GM21526 (cell line): Measurements from ENCODE around the gene NBEAL1.
"Not testable (repeated sequence)": the region's sequence is repeated elsewhere in the genome, so short reads cannot be mapped to it uniquely, and the experiment has no call there.

ENCODE experiments used
- ATAC-seq: cut with Tn5 transposase; IDR thresholded peaks from one replicate; pipeline ENCODE4 v1.9.1; 2021; ENCODE audit warnings: moderate library complexity; ENCODE audit not compliant: unreplicated experiment, low FRiP score

NBEAL1 gene

DNA sequence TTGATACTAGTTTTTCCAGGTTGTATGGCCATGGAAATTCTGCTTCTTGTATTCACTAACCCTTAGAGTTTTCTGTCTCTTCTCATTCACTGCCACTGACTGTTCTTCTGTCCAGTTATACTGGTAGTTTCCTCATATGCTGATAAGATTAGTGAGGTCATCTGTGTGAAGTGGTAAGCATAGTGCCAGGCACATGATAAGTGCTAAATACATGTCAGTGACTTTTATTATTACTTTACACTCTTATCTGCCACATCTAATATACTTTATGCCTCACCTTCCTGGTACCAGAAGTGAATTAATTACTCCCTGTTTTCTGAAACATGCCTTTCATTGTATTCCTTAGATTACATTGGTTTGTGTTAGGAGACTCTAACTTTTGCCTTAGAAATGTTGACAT lies 91.3 kb downstream of the NBEAL1 start:
- no peak for ATAC-seq

- ATAC-seq = not testable (repeated sequence)
These were observed 95.8 kb downstream of the NBEAL1 start for GRCh38 chr2:203110496-203110895.

DNA sequence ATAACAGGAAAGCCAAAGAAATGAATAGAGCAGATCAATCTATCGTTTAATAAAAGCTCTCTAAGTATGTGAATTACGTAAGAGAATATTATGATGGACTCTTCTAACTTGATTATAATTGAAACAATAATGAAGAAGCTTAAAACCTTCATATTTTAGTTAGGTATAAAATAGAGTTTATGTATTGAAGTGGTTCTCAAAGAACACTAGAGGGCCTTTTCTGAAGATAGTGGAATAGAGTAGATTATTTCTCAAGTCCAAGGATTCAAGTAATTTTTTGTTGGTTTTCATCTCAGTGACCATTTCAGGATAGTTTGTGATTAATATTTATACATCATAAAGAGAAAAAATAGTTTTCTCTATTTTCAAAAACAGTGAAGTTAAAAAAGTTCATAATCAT lies 97.7 kb downstream of the NBEAL1 start:
- ATAC-seq = no peak

- not testable (repeated sequence) for ATAC-seq
These were observed 100.6 kb downstream of the NBEAL1 start for GRCh38 chr2:203115201-203115700.

DNA sequence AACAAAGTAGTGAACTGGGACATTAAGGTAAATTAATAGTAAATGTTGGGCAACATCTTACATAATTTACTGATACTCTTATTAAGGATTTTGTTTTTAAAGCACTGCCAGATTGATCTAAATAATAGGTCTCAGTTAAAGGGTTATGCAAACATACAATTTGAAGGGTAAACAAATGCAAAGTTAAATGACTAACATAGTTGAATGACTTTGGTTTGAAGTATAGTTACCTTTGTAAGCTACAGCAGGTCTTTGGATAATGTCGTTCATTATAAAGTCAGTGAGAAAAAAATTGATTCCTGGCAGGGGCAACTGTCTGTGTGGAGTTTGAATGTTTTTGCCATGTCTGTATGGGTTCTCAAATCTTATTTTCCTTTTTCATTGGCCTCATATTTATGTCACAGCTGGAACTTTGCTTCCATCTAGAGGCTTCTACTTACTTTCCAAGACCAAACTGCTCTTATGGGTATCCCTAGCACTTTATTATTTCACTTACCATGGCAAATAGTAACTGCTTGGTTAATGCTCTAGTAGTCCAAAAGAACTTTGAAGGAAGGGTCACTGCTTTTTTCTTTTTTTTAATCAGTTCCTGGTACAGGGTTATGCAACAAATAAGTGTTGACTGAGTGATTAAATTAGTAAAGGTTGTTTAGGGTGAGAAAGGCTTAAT lies 107.8 kb downstream of the NBEAL1 start:
- ATAC-seq = no peak

- ATAC-seq = no peak
These were observed 112.3 kb downstream of the NBEAL1 start for GRCh38 chr2:203126996-203127395.

DNA sequence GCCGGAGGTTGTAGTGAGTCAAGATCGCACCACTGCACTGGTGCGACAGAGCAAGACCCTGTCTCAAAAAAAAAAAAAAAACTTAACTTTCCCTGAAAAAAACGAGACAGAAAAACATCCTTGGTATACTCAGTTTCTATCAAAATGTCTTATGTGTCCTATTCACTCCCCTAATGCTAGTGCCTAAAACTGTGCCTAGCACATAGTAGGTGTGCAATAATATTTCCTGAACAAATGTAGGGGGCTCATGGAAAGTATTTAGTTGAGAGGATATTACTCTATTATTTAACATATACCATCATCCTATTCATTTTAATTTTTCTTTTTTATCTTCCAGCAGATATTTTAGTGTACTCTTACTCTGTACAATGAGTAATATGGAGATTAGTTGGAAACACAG lies 120.4 kb downstream of the NBEAL1 start:
- ATAC-seq = no peak

DNA sequence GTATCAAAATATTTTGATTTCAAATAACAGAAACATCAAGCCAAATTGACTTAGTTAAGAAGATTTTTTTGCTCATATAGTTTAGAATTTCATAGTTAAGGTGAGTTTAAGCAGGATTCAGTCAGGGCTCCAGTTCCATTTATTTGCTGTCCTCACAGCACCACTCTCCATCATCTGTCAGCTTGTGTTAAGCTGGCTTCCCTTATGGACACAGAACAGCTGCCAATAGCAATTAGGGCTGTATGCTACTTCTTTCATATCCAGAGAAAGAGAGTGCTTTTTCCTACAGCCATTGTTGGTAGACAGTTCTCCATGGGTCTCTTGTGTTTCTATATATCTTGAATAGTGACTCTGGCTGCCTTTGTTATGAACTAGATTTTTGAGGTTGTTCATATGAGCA lies 128.7 kb downstream of the NBEAL1 start:
- ATAC-seq = no peak

DNA sequence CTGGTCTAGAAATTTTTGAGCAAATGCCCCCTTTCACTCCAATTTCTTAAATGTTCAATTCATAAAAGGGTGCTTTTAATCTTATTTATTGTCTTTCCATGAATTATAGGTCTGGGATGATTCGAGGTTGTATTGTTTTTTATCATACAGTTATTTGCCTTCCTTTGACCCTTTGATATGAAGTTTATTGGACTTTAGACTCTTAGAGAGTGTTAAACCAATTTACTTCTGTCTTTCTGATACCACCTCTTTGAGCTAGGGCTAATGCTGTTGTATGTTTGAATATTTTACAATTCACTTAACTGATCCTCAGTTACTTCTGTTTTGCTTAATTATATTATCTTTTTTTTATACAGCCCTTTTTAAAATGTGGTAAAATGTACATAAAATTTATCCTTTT lies 134.5 kb downstream of the NBEAL1 start:
- no peak for ATAC-seq

DNA sequence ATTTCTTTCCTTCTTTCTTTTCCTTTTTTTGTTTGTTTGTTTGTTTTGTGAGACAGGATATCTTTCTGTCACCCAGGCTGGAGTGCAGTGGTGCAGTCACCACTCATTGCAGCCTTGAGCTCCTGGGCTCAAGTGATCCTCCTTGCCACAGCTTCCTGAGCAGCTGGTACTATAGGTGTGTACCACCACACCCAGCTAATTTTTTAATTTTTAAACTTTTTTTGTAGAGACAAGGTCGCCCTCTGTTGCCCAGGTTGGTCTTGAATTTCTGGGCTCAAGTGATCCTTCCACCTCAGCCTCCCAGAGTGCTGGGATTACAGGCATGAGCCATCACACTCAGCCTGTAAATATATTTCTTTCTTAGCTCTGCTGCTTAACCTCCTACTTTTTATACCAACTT lies 140.7 kb downstream of the NBEAL1 start:
- ATAC-seq = no peak

DNA sequence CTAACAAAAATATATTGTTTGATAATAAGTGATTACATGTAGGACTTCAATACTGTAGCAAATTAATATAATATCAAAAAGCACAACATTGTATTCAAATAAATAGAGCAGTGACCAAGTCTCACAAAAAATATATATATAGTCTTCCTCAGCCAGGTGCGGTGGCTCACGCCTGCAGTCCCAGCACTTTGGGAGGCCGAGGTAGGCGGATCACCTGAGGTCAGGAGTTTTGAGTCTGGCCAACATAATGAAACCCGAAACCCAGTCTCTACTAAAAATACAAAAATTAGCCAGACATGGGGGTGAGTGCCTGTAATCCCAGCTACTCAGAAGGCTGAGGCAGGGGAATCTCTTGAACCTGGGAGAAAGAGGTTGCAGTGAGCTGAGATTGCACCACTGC lies 148.0 kb downstream of the NBEAL1 start:
- not testable (repeated sequence) for ATAC-seq

DNA sequence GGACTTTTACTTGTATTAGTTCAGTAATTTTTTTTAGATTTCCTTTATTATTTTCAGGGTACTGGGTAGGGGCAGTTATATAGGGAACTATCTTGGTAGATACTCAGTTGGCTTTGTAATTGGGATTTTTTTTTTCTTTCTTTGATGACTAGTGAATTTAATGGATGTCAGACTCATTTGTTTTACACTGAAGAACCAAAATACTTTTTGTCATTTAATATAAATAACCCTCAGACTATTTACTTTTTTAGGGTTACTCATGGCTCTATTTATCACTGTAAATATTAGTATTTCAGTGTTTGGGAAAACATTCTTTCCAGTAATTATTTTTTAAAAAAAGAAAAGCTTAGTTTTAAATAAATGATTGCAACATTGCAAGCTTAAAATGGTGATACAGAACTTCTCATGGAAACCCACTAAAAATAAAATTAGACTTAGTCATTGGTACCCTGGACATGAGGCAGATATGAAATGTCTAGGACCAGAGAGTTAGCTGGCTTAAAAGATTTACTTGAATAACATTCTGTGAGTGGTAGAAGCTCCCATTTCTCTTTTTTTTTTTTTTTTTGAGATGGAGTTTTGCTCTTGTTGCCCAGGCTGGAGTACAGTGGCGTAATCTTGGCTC lies 149.7 kb downstream of the NBEAL1 start:
- no peak for ATAC-seq

GRCh38 chr2:203167751-203168150 lies 153.1 kb downstream of the NBEAL1 start:
- ATAC-seq = no peak

GRCh38 chr2:203170502-203170901 lies 155.8 kb downstream of the NBEAL1 start:
- no peak for ATAC-seq

GRCh38 chr2:203175371-203175770 lies 160.7 kb downstream of the NBEAL1 start:
- ATAC-seq = no peak

GRCh38 chr2:203177361-203177760 lies 162.7 kb downstream of the NBEAL1 start:
- ATAC-seq = no peak

DNA sequence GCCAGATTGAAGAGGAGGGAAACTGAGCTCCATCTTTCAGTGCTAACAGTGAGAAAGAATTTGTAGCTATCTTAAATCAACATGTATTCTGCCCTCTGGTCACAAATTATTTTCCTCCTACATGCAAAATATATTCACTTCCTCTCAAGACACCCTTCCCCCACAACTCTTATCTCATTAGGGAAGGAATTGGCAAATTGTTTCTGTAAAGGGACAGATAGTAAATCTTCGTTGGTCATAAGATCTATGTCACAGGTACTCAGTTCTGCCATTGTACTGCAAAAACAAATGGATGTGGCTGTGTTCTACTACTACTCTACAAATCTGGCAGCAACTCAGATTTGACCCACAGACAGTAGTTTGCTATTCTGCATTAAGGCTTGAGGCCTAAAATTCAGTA lies 171.2 kb downstream of the NBEAL1 start:
- no peak for ATAC-seq

DNA sequence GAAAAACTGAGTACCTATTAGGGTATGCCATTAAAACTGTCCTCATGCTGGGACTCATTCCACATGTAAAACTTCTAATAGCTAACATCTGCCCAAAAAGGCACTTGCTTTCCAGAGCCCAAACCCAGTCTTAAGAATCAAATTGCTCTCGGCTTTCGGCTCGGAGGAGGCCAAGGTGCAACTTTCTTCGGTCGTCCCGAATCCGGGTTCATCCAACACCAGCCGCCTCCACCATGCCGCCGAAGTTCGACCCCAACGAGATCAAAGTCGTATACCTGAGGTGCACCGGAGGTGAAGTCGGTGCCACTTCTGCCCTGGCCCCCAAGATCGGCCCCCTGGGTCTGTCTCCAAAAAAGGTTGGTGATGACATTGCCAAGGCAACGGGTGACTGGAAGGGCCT lies 175.9 kb downstream of the NBEAL1 start:
- not testable (repeated sequence) for ATAC-seq

DNA sequence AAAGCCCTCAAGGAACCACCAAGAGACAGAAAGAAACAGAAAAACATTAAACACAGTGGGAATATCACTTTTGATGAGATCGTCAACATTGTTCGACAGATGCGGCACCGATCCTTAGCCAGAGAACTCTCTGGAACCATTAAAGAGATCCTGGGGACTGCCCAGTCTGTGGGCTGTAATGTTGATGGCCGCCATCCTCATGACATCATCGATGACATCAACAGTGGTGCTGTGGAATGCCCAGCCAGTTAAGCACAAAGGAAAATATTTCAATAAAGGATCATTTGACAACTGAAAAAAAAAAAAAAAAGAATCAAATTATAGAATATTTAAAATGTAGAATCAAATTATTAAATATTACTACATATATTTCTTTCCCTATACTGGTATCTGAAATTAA lies 176.4 kb downstream of the NBEAL1 start:
- not testable (repeated sequence) for ATAC-seq

GRCh38 chr2:203191961-203192360 lies 177.3 kb downstream of the NBEAL1 start:
- ATAC-seq = no peak

DNA sequence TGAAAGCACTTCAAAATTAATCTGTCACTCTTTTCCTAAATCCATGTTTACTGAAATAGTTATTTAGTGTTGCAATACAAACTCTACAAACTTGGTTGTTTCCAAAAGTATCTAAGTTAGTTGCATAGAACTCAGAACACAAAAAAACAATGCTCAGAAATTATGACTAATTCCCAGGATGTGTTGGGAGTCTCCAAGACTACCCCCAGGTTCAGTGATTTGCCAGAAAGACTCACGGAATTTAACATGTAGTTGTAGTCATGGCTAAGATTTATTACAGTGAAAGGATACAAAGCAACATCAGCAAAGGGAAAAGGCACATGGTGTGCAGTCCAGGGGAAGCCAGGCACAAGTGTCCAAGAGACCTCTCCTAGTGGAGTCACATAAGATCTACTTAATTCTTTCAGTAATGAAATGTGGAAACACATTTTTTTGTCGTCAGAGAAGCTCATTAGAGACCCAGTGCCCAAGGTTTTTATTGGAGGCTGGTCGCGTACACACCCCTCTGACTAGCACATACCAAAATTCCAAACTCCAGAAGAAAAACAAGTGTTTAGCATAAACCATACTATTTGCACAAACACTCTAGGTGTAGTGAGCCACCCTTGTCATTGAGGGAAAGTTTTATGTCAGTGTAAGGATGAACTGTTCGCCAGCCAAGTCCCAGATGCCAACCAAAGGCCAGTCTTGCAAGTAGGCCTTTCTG lies 180.8 kb downstream of the NBEAL1 start:
- no peak for ATAC-seq

DNA sequence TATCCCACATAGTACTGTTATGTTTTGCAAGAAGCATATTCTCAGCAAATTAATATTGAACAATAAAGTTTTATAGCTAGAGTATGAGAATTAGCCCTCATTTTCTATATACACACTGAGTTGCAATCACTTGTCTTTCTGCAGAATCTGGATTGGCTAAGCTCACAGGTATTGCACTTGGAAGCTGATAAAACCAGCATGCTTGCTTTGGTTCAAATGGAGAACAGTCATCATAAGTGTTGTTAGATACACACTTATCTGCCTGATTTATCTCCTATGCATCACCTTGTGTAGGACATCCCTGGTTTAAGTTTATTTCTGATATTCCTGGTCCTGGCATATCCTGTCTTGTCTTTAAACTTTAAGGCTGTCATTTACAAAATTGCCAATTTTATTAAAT lies 186.2 kb downstream of the NBEAL1 start:
- ATAC-seq = no peak
